Adrenal gland (tissue), 12 donors: ENCODE results near the gene PRKAR1B. TPM values are rescaled to one million over a fixed set of nuclear protein-coding genes. Genes with fewer than 3 reads are reported as not detected.
"Not testable (repeated sequence)": the region's sequence is repeated elsewhere in the genome, so short reads cannot be mapped to it uniquely, and the experiment has no call there.

ENCODE experiments used
- DNase-seq, 7 donors: peaks; one replicate each; pipeline ENCODE4 v3.0.0-alpha.2; 2019 to 2020
- H3K27ac ChIP-seq, 5 donors: fragments of 200-600 bp; sonication (generic) in 4 of 5; 1 replicate in 3 of 5; 2 replicates in 2 of 5; pipeline versions ENCODE4 v1.5.1 to v1.8.0; 2016 to 2020; ENCODE audit warnings: mild to moderate bottlenecking in 1 of 5
- H3K27me3 ChIP-seq: fragments of 200-600 bp; 2 replicates; pipeline ENCODE4 v1.8.0; 2021
- H3K36me3 ChIP-seq, 2 donors: fragments of 200-600 bp; replicated peaks in 1 of 2; 1 replicate in 1 of 2; 2 replicates in 1 of 2; pipeline versions ENCODE4 v1.5.1 to v1.8.0; 2018 to 2022
- H3K4me1 ChIP-seq, 2 donors: fragments of 200-600 bp; replicated peaks in 1 of 2; 1 replicate in 1 of 2; 2 replicates in 1 of 2; pipeline versions ENCODE4 v1.5.1 to v1.8.0; 2018 to 2021
- H3K4me3 ChIP-seq, 4 donors: fragments of 200-600 bp; sonication (generic) in 3 of 4; one replicate each; pipeline ENCODE4 v1.5.1; 2016 to 2018
- H3K9me3 ChIP-seq, 3 donors: fragments of 200-600 bp; sonication (generic) in 1 of 3; replicated peaks in 1 of 3; 1 replicate in 2 of 3; 2 replicates in 1 of 3; pipeline versions ENCODE4 v1.5.1 to v1.8.0; 2016 to 2021
- POLR2A ChIP-seq, 2 donors: fragments of 450-650 bp; IDR thresholded peaks; one replicate each; pipeline ENCODE4 v1.6.1; 2017; ENCODE audit warnings: antibody characterized with exemption in 2 of 2, mild to moderate bottlenecking in 2 of 2, moderate library complexity in 1 of 2
- WGBS, 4 donors: extraction: QIAGEN DNeasy Blood & Tissue Kit in 2 of 4; methylation state at CpG; one replicate each; pipeline versions ENCODE4 v1.1.5 to v1.1.7; 2013 to 2017; 5-methylcytosine and 5-hydroxymethylcytosine counted together
- intact Hi-C, 2 donors: fragments of 100-400 bp; cut with DNase I; formaldehyde crosslinking; loops; one replicate each; pipeline versions ENCODE4 v1.14.1 to v1.15.0; 2022 to 2023
- polyA plus RNA-seq, 3 donors: library from polyadenylated mRNA; stranded (reverse); fragments of 200-250 nt in 2 of 3; fragments of 350-450 nt in 1 of 3; fragmentation: Illumina TruSeq in 1 of 3; extraction: RNeasy Lipid Tissue Mini Kit (QIAGEN cat#74804) in 1 of 3; gene quantifications; one replicate each; pipeline ENCODE4 v1.2.3, GENCODE V29; 2013 to 2014
- total RNA-seq, 9 donors: library from RNA; depleted of rRNA in 4 of 9; stranded (reverse); fragments of >200 nt in 4 of 9; fragments of 120-200 nt in 1 of 9; fragmentation: NEBNext Ultra II Directional in 1 of 9; extraction: Animal tissue kit (Norgen Biotek cat#: 25700) in 1 of 9; gene quantifications; one replicate each; pipeline versions ENCODE4 v1.1.0 to v1.2.4, GENCODE V29; 2013 to 2023
- TF ChIP-seq, protein P1 (sequence below), 6 experiments: fragments of 450-650 bp in 4 of 6; fragments of 200-600 bp in 2 of 6; sonication (generic) in 1 of 6; IDR thresholded peaks; 1 replicate in 5 of 6; 2 replicates in 1 of 6; pipeline versions ENCODE4 v1.5.1 to v1.8.0; 2016 to 2021; ENCODE audit warnings: antibody characterized with exemption in 6 of 6, mild to moderate bottlenecking in 2 of 6, moderate library complexity in 1 of 6
- donor health status: healthy with polysubstance abuse.
- donor health status: Bipolar disorder and iron deficiency.
- donor health status: DM: yes; HTN: yes; CAD: no.
- donor health status: DM: no; HTN: no; CAD: no.
- donor health status: DM: no; HTN: no; CAD: no.
- donor health status: DM: yes; HTN: yes; CAD: no.

The PRKAR1B gene
- total and polyA plus RNA-seq, 12 donors, result 5.2 to 21.5 (median 11.7) TPM

DNA sequence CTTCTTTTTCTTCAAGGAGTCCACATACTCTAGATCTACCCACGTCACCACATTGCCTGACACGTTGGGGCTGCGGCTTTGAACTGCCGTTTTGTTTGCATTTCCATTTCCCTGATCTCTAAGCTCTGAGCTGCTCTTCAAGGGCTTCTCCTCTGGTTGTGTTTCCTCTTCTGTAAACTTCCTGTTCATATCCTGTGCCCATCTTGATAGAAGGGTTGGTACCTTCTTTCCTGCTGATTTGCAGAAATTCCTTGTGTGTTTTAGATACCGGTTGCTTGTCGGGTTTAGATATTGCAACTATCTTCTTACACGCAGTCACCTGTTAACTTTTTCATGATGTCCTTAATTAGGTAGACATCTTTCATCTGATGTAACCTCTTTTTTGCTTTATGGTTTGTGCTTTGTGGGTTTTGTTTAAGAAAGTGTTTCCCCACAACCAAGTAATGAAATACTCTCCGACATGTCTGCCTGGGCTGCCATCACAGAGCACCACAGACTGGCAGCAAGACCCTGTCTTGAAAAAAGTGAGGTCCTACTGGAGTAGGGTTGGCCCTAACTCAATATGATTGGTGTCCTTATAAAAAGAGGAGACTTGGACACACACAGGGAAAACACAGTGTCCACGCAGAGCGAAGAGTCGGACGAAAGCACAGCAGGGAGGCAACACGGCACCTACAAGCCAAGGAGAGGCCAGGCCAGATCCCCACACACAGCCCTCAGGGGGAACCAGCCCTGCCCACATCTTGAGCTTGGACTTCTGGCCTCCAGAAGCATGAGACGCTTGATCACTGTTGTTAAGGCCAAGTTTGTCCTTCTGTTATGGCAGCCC lies 108.3 kb downstream of the PRKAR1B start:
- TF ChIP-seq POLR2A (IDR thresholded peaks at IDR 0.05), result no peak
- TF ChIP-seq, protein P1, sequence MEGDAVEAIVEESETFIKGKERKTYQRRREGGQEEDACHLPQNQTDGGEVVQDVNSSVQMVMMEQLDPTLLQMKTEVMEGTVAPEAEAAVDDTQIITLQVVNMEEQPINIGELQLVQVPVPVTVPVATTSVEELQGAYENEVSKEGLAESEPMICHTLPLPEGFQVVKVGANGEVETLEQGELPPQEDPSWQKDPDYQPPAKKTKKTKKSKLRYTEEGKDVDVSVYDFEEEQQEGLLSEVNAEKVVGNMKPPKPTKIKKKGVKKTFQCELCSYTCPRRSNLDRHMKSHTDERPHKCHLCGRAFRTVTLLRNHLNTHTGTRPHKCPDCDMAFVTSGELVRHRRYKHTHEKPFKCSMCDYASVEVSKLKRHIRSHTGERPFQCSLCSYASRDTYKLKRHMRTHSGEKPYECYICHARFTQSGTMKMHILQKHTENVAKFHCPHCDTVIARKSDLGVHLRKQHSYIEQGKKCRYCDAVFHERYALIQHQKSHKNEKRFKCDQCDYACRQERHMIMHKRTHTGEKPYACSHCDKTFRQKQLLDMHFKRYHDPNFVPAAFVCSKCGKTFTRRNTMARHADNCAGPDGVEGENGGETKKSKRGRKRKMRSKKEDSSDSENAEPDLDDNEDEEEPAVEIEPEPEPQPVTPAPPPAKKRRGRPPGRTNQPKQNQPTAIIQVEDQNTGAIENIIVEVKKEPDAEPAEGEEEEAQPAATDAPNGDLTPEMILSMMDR (IDR thresholded peaks at IDR 0.05), result no peak
- Histone ChIP-seq H3K4me3 (no peak overlapping the region), H3K36me3 (no peaks in the 10 kb centered on the region), H3K27ac (no peak overlapping the region), H3K27me3 (no peaks in the 10 kb centered on the region), H3K9me3 (peaks cover 0 to 3% (median 0%) of the 10 kb centered on the region in 3 donors), H3K4me1 (no peaks in the 10 kb centered on the region)
- intact Hi-C loops, result no loop called here
- peak in 1 of 7 donors; percentile 28 for DNase-seq
- 83 to 86% (median 83%) methylated on average over 14 of the region's 14 CpGs for WGBS, 4 donors

DNA sequence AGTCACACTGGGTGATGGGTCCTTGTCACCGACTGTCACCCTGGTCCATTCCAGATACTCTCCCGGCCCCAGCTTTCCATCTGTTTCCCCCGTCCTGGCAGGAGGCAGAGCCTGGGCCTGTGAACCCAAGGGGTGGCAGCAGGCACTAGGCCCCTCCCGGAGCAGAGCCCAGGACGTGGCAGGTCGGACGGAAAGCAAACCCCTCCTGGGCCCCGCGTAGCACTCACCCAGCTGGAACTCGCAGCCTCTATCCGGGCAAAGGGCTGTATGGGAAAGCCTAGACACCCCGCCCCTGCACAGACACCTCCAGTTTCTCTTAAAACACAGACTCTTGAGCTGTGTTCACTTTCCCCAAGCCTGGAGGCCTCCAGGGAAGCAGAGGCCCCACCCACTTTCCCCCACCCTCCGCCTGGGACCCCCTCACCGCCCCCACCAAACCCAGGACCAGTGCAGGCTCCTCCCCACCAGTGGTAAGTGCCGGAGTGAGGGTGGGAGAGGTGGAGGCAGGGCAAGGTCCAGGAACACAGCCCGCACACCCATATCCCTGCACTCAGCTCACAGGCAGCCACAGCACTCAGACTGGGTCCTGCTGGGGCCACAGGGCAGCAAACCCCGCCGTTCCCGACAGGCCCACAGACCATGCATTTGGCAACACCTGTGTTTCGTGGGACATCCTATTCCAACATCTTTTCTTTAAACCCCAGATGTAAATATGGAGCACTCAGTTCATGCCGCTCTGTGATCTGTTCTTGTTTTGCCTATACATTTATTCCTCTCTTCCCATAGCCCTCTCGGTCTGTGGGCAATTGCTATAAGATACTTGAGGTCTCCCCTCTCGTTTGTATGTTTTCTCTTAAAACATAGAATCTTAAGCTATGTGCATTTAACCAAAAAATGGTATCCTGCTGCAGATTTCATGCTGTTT lies 109.2 kb downstream of the PRKAR1B start:
- no peak for DNase-seq
- Histone ChIP-seq H3K4me1 (no peaks in the 10 kb centered on the region), H3K27me3 (no peaks in the 10 kb centered on the region), H3K27ac (peak overlapping the region in 1 of 5 donors; percentile 55), H3K36me3 (no peaks in the 10 kb centered on the region), H3K9me3 (peaks cover 0 to 3% (median 0%) of the 10 kb centered on the region in 3 donors), H3K4me3 (no peak overlapping the region)
- WGBS, 4 donors, result 88 to 92% (median 89%) methylated on average over 15 to 23 of the region's 23 CpGs
- no peak for TF ChIP-seq POLR2A (IDR thresholded peaks at IDR 0.05)
- TF ChIP-seq, protein P1 (IDR thresholded peaks at IDR 0.05), result no peak
- intact Hi-C loops, result no loop called here

DNA sequence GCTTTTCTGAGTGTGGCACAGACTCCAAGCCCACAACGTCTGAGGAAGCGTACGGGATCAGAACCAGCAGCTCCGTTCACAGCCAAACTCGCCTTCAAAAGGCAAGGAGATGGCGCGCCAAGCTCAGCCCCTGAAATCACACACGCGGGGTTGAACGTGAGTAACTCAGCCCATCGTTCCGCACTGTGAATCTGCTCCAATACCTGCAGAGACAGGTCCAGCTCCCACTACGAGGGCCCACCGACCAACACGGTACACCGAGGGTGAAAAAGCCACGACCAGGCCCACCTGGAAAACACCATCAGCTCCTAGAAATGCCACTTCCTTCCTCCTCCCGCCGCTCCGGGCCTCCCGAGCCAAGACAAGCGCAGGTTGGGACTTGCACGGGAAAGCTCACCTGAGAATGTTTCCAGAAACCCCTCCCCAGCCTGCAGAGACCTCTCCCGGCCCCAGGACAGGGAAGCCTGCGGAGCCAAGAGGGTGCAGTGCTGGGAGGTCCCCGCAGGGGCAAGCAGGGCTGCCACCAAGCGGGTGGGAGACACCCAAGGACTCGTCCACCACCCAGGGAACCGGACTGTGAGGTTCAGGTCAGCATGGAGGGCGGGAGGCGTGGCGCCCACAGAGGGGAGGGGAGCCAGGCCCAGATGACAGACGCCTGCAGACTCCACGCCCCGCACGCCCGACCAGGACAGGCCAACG lies 113.5 kb downstream of the PRKAR1B start:
- no peaks in the 10 kb centered on the region for H3K36me3 ChIP-seq
- WGBS, 4 donors, result 92 to 95% (median 94%) methylated on average over 30 to 38 of the region's 38 CpGs
- no peak overlapping the region for H3K27ac ChIP-seq
- intact Hi-C loops, result no loop called here
- TF ChIP-seq, protein P1 (IDR thresholded peaks at IDR 0.05), result no peak
- no peak for TF ChIP-seq POLR2A (IDR thresholded peaks at IDR 0.05)
- no peak for DNase-seq
- H3K4me3 ChIP-seq, result no peak overlapping the region
- peaks cover 0 to 14% of the 10 kb centered on the region in 2 donors for H3K4me1 ChIP-seq
- no peaks in the 10 kb centered on the region for H3K9me3 ChIP-seq
- H3K27me3 ChIP-seq, result no peaks in the 10 kb centered on the region

DNA sequence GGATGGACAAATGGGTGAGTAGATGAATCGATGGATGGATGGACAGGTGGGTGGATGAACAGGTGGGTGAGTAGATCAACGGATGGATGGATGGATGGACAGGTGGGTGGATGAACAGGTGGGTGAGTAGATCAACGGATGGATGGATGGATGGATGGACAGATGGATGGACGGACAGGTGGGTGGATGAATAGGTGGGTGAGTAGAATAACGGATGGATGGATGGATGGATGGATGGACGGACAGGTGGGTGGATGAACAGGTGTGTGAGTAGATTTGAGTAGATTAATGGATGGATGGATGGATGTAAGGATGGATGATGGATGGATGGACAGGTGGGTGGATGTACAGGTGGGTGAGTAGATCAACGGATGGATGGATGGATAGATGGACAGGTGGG lies 115.2 kb downstream of the PRKAR1B start:
- H3K27me3 ChIP-seq, H3K36me3 ChIP-seq, H3K9me3 ChIP-seq, DNase-seq, H3K4me3 ChIP-seq, intact Hi-C loops: not testable (repeated sequence)
- H3K27ac ChIP-seq, result peak overlapping the region in 1 of 5 donors; percentile 70
- peaks cover 0 to 14% of the 10 kb centered on the region in 2 donors for H3K4me1 ChIP-seq
- 75 to 96% (median 88%) methylated on average over 7 of the region's 7 CpGs for WGBS, 4 donors
